ENCODE results near the gene APCDD1. TPM values are rescaled to one million over a fixed set of nuclear protein-coding genes. Genes with fewer than 3 reads are reported as not detected.

Gene APCDD1
- total and polyA plus RNA-seq, 2 experiments from 2014 or later: 0.31 to 1.0 TPM

DNA sequence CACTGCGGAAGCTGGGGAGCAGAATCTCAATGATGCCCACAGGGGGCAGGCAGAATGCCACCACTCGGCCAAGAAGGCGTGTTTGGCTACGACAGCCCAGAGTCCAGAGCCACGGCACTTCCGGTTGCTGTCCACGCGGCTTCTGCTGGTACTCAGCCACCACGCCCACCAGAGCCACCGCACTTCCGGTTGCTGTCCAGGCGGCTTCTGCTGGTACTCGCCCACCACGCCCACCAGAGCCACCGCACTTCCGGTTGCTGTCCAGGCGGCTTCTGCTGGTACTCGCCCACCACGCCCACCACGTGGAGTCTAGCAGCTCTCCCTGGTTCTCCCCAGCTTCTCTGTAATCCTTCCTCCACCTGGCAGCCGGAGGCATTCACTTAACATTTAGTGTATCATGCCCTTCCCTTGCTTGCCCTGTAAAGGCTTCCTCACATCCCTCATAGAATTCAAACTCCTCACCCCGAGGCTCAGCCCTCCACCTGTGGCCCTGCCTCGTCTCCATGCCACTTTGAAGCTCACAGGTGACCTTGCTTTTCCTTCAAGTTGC is 40.1 kb upstream of the APCDD1 start:
- no peaks in the 10 kb centered on the region for H3F3A ChIP-seq (replicated peaks; ENCODE audit: low read depth)
- no peak for TF ChIP-seq JUNB (IDR thresholded peaks at IDR 0.05; ENCODE audit: unreplicated experiment)
- TF ChIP-seq ZNF331 (CRISPR knock-in tag; IDR thresholded peaks at IDR 0.05; ENCODE audit: low read depth): no peak
- TF ChIP-seq, protein P1, sequence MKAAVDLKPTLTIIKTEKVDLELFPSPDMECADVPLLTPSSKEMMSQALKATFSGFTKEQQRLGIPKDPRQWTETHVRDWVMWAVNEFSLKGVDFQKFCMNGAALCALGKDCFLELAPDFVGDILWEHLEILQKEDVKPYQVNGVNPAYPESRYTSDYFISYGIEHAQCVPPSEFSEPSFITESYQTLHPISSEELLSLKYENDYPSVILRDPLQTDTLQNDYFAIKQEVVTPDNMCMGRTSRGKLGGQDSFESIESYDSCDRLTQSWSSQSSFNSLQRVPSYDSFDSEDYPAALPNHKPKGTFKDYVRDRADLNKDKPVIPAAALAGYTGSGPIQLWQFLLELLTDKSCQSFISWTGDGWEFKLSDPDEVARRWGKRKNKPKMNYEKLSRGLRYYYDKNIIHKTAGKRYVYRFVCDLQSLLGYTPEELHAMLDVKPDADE (IDR thresholded peaks at IDR 0.05): no peak
- TF ChIP-seq, protein P2, sequence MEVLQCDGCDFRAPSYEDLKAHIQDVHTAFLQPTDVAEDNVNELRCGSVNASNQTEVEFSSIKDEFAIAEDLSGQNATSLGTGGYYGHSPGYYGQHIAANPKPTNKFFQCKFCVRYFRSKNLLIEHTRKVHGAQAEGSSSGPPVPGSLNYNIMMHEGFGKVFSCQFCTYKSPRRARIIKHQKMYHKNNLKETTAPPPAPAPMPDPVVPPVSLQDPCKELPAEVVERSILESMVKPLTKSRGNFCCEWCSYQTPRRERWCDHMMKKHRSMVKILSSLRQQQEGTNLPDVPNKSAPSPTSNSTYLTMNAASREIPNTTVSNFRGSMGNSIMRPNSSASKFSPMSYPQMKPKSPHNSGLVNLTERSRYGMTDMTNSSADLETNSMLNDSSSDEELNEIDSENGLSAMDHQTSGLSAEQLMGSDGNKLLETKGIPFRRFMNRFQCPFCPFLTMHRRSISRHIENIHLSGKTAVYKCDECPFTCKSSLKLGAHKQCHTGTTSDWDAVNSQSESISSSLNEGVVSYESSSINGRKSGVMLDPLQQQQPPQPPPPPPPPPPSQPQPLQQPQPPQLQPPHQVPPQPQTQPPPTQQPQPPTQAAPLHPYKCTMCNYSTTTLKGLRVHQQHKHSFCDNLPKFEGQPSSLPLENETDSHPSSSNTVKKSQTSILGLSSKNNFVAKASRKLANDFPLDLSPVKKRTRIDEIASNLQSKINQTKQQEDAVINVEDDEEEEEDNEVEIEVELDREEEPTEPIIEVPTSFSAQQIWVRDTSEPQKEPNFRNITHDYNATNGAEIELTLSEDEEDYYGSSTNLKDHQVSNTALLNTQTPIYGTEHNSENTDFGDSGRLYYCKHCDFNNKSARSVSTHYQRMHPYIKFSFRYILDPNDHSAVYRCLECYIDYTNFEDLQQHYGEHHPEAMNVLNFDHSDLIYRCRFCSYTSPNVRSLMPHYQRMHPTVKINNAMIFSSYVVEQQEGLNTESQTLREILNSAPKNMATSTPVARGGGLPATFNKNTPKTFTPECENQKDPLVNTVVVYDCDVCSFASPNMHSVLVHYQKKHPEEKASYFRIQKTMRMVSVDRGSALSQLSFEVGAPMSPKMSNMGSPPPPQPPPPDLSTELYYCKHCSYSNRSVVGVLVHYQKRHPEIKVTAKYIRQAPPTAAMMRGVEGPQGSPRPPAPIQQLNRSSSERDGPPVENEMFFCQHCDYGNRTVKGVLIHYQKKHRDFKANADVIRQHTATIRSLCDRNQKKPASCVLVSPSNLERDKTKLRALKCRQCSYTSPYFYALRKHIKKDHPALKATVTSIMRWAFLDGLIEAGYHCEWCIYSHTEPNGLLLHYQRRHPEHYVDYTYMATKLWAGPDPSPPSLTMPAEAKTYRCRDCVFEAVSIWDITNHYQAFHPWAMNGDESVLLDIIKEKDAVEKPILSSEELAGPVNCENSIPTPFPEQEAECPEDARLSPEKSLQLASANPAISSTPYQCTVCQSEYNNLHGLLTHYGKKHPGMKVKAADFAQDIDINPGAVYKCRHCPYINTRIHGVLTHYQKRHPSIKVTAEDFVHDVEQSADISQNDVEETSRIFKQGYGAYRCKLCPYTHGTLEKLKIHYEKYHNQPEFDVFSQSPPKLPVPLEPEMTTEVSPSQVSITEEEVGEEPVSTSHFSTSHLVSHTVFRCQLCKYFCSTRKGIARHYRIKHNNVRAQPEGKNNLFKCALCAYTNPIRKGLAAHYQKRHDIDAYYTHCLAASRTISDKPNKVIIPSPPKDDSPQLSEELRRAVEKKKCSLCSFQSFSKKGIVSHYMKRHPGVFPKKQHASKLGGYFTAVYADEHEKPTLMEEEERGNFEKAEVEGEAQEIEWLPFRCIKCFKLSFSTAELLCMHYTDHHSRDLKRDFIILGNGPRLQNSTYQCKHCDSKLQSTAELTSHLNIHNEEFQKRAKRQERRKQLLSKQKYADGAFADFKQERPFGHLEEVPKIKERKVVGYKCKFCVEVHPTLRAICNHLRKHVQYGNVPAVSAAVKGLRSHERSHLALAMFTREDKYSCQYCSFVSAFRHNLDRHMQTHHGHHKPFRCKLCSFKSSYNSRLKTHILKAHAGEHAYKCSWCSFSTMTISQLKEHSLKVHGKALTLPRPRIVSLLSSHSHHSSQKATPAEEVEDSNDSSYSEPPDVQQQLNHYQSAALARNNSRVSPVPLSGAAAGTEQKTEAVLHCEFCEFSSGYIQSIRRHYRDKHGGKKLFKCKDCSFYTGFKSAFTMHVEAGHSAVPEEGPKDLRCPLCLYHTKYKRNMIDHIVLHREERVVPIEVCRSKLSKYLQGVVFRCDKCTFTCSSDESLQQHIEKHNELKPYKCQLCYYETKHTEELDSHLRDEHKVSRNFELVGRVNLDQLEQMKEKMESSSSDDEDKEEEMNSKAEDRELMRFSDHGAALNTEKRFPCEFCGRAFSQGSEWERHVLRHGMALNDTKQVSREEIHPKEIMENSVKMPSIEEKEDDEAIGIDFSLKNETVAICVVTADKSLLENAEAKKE (CRISPR knock-in tag; IDR thresholded peaks at IDR 0.05): no peak
- no peak for TF ChIP-seq NANOG (IDR thresholded peaks at IDR 0.05; ENCODE audit: borderline replicate concordance)
- TF ChIP-seq CREB1 (CRISPR knock-in tag; IDR thresholded peaks at IDR 0.05; ENCODE audit: low read depth): no peak
- TF ChIP-seq EZH2 (IDR thresholded peaks at IDR 0.05; ENCODE audit: low read depth, unreplicated experiment): no peak
- TF ChIP-seq, protein P3, sequence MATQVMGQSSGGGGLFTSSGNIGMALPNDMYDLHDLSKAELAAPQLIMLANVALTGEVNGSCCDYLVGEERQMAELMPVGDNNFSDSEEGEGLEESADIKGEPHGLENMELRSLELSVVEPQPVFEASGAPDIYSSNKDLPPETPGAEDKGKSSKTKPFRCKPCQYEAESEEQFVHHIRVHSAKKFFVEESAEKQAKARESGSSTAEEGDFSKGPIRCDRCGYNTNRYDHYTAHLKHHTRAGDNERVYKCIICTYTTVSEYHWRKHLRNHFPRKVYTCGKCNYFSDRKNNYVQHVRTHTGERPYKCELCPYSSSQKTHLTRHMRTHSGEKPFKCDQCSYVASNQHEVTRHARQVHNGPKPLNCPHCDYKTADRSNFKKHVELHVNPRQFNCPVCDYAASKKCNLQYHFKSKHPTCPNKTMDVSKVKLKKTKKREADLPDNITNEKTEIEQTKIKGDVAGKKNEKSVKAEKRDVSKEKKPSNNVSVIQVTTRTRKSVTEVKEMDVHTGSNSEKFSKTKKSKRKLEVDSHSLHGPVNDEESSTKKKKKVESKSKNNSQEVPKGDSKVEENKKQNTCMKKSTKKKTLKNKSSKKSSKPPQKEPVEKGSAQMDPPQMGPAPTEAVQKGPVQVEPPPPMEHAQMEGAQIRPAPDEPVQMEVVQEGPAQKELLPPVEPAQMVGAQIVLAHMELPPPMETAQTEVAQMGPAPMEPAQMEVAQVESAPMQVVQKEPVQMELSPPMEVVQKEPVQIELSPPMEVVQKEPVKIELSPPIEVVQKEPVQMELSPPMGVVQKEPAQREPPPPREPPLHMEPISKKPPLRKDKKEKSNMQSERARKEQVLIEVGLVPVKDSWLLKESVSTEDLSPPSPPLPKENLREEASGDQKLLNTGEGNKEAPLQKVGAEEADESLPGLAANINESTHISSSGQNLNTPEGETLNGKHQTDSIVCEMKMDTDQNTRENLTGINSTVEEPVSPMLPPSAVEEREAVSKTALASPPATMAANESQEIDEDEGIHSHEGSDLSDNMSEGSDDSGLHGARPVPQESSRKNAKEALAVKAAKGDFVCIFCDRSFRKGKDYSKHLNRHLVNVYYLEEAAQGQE (IDR thresholded peaks at IDR 0.05; ENCODE audit: unreplicated experiment): no peak
- TF ChIP-seq, protein P4, sequence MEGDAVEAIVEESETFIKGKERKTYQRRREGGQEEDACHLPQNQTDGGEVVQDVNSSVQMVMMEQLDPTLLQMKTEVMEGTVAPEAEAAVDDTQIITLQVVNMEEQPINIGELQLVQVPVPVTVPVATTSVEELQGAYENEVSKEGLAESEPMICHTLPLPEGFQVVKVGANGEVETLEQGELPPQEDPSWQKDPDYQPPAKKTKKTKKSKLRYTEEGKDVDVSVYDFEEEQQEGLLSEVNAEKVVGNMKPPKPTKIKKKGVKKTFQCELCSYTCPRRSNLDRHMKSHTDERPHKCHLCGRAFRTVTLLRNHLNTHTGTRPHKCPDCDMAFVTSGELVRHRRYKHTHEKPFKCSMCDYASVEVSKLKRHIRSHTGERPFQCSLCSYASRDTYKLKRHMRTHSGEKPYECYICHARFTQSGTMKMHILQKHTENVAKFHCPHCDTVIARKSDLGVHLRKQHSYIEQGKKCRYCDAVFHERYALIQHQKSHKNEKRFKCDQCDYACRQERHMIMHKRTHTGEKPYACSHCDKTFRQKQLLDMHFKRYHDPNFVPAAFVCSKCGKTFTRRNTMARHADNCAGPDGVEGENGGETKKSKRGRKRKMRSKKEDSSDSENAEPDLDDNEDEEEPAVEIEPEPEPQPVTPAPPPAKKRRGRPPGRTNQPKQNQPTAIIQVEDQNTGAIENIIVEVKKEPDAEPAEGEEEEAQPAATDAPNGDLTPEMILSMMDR (conservative IDR thresholded peaks at IDR 0.05; ENCODE audit: low read depth in 2 of 2): no peak
- no peak for TF ChIP-seq STAT1 (IDR thresholded peaks at IDR 0.05; ENCODE audit: unreplicated experiment)
- TF ChIP-seq EZH2phosphoT487 (IDR thresholded peaks at IDR 0.05; ENCODE audit: unreplicated experiment): no peak
- no peak for TF ChIP-seq ZNF114 (CRISPR knock-in tag; IDR thresholded peaks at IDR 0.05)
- no peak for TF ChIP-seq POLR2AphosphoS5 (IDR thresholded peaks at IDR 0.05; ENCODE audit: low read depth)
- H3K27ac ChIP-seq (ENCODE audit: low read depth): no peak overlapping the region
- no peaks in the 10 kb centered on the region for H3K4me1 ChIP-seq (ENCODE audit: insufficient read depth)
- Mint-ChIP-seq H3K9me3 (no peaks in the 10 kb centered on the region), H3K4me3 (no peak overlapping the region), H3K36me3 (ENCODE audit: low read depth) (no peaks in the 10 kb centered on the region), H3K4me1 (peaks cover 13% of the 10 kb centered on the region; the same call in 2 of the 3 replicates), H3K27ac (no peak overlapping the region), H3K27me3 (ENCODE audit: insufficient read depth, low read depth, poor library complexity) (peaks cover 5% of the 10 kb centered on the region)
- no peak overlapping the region for H3K4me3 ChIP-seq
- H3K4me2 ChIP-seq: no peak overlapping the region
- ATAC-seq: no peak
- no peak overlapping the region for H2AFZ ChIP-seq
- peaks cover 2% of the 10 kb centered on the region; the same call in 1 of the 2 replicates for H3K9me2 ChIP-seq (ENCODE audit: insufficient read depth)
- no peaks in the 10 kb centered on the region for H3K36me3 ChIP-seq (ENCODE audit: insufficient read depth)
- H3K27me3 ChIP-seq (ENCODE audit: insufficient read depth): no peaks in the 10 kb centered on the region
- no peaks in the 10 kb centered on the region for H3K79me2 ChIP-seq (replicated peaks; ENCODE audit: insufficient read depth)
- H4K20me1 ChIP-seq (replicated peaks; ENCODE audit: insufficient read depth): no peaks in the 10 kb centered on the region
- DNase-seq (ENCODE audit: low spot score): no peak

All from GM23338 (cell line).